ENCODE measurements around the gene SLC25A25.

Gene SLC25A25

DNA sequence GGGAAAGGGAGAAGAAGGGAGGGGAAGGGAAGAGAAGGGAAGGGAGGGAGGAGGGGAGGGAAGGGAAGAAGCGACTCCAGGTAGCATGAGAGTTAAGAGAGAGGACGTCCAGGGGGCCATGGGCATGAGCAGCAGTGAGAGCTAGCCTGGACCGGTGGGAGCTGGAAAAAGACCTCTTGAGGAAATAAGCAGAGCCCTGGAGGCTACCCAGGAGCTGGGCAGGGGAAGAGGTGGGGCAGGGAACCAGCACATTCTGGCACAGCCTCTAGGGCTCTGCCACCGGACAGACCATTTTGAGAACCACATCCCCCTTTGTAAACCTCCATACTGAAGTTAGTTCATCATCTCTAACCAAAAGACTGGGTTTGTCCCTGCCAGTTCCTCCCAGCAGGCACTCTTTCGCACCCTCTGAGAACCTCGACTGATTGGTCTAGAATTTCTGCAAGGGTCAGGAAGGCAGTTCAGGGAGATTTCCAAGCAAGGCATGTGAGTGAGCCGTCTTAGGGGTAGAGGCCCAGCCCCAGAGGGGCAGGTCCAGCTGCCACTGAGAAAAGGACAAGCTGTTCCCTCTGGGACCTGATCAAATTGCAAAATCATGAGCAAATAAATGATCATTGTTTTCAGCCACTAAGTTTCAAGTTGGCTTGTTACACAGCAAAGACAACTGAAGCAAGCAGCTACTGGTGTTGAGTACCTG is 12.5 kb upstream of the SLC25A25 start:
- H3K9ac ChIP-seq = no peak overlapping the region
- H3K4me3 ChIP-seq (ENCODE audit: low read depth, low read length) = no peak overlapping the region
- peaks cover 3% of the 10 kb centered on the region for H3K4me1 ChIP-seq
- no peaks in the 10 kb centered on the region for H3K27me3 ChIP-seq (ENCODE audit: control insufficient read depth, insufficient read depth, low read length)
- no peak overlapping the region for H3K27ac ChIP-seq
- H2AFZ ChIP-seq = no peak overlapping the region
- H3K36me3 ChIP-seq (ENCODE audit: control insufficient read depth, insufficient read depth, low read length) = no peaks in the 10 kb centered on the region
- no peaks in the 10 kb centered on the region for H3K79me2 ChIP-seq
- TF ChIP-seq CTCF (IDR thresholded peaks at IDR 0.05) = no peak
- H3K4me2 ChIP-seq (ENCODE audit: low read length) = no peak overlapping the region
- H3K9me3 ChIP-seq (ENCODE audit: control insufficient read depth, low read length) = no peaks in the 10 kb centered on the region

DNA sequence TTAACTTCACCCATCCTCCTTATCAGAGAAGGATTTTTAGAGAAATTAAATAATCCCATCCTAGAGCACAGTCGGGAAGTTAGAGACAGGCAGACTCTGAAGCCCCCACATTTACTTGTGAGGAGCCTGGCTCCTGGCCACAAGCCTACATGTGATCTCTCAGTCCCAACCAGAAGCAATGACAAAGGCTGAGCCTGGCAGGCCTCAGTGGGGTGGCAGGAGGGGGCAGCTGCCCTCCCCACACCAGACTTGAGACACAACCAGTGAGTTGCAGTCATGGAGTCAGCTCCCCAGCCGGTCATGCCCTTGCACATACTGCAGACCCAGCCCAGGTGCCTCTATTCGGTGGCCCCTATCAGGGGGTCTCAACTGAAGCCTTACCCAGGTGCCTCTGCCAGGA is 11.9 kb upstream of the SLC25A25 start:
- TF ChIP-seq CTCF (IDR thresholded peaks at IDR 0.05) = no peak
- Histone ChIP-seq H3K4me3 (ENCODE audit: low read depth, low read length) (no peak overlapping the region), H3K27me3 (ENCODE audit: control insufficient read depth, insufficient read depth, low read length) (no peaks in the 10 kb centered on the region), H3K9me3 (ENCODE audit: control insufficient read depth, low read length) (no peaks in the 10 kb centered on the region), H3K4me2 (ENCODE audit: low read length) (no peak overlapping the region), H3K79me2 (no peaks in the 10 kb centered on the region), H2AFZ (no peak overlapping the region), H3K27ac (no peak overlapping the region), H3K4me1 (peaks cover 3% of the 10 kb centered on the region), H3K36me3 (ENCODE audit: control insufficient read depth, insufficient read depth, low read length) (no peaks in the 10 kb centered on the region), H3K9ac (no peak overlapping the region)

DNA sequence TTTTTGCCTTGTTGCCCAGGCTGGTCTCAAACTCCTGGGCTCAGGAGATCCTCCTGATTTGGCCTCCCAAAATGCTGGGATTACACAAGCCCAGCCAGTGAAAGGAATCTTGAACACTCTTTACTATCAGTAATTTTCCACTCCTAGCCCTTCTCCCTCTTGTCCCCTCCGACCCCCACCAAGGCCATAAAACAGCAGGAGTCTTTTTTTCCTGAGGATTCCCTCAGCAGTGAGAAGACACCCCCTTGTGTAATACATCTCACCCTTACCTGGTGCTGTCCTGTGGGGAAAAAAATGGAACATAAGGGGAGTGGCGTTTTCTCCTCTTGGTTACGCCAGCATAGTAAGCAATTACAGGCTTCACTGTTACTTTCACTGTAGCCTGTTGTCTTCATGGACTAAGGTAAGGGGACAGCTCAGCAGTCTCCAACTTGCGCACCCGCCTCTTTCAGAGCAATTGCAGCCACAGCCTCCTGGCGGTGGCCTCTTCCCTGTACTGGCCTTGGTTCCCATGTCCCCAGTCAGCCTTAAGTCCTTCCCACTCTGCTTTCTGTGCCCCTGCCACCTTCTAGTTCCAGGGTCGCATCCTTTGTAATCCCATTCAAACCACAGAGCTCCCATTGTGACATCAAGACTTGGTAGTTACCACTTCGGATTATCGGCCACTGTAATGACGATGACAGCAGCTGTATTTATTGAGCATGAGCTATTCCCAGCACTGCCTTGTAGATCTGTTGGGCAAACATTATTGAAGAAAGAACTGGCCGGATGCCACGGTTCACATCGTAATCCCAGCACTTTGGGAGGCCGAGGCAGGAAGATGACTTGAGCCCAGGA is 10.9 kb upstream of the SLC25A25 start:
- Histone ChIP-seq H3K9ac (no peak overlapping the region), H3K27ac (no peak overlapping the region), H3K4me2 (ENCODE audit: low read length) (no peak overlapping the region), H3K4me1 (peaks cover 3% of the 10 kb centered on the region), H3K27me3 (ENCODE audit: control insufficient read depth, insufficient read depth, low read length) (no peaks in the 10 kb centered on the region), H2AFZ (no peak overlapping the region), H3K9me3 (ENCODE audit: control insufficient read depth, low read length) (no peaks in the 10 kb centered on the region), H3K36me3 (ENCODE audit: control insufficient read depth, insufficient read depth, low read length) (no peaks in the 10 kb centered on the region), H3K79me2 (no peaks in the 10 kb centered on the region), H3K4me3 (ENCODE audit: low read depth, low read length) (no peak overlapping the region)
- TF ChIP-seq CTCF (IDR thresholded peaks at IDR 0.05) = no peak

DNA sequence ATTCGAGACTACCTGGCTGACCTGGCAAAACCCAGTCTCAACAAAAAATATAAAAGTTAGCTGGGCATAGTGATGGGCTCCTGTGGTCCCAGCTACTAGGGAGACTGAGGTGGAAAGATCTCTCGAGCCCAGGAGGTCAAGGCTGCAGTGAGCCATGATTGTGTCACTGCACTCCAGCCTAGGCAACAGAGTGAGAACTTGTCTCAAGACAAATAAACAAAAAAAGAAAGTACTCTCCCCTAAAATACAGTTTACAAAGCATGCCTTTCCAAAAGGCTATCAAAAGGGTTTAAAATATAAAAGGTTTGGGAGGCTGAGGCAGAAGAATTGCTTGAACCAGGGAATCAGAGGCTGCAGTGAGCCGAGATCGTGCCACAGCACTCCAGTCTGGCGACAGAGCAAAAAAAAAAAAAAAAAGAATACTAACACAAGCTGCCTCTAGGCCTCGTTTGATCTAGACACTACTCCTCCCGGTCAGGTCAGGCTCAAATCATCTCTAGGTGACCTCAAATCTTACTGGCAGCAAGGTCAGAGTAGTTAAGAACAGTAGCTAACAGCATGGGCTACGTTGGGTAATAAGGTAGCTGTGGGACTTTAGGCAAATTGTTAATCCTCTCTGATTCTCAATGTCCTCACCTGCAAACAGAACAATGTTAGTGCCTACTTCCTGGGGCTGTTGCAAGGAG is 10.2 kb upstream of the SLC25A25 start:
- H3K79me2 ChIP-seq = no peaks in the 10 kb centered on the region
- peaks cover 3% of the 10 kb centered on the region for H3K4me1 ChIP-seq
- no peak overlapping the region for H3K4me2 ChIP-seq (ENCODE audit: low read length)
- no peak overlapping the region for H3K4me3 ChIP-seq (ENCODE audit: low read depth, low read length)
- no peak overlapping the region for H3K9ac ChIP-seq
- no peaks in the 10 kb centered on the region for H3K36me3 ChIP-seq (ENCODE audit: control insufficient read depth, insufficient read depth, low read length)
- H3K27ac ChIP-seq = no peak overlapping the region
- no peak overlapping the region for H2AFZ ChIP-seq
- H3K9me3 ChIP-seq (ENCODE audit: control insufficient read depth, low read length) = no peaks in the 10 kb centered on the region
- no peak for TF ChIP-seq CTCF (IDR thresholded peaks at IDR 0.05)
- H3K27me3 ChIP-seq (ENCODE audit: control insufficient read depth, insufficient read depth, low read length) = no peaks in the 10 kb centered on the region
